Measurements from ENCODE around the gene BICDL1. TPM values are rescaled to one million over a fixed set of nuclear protein-coding genes. Genes with fewer than 3 reads are reported as not detected.

Gene BICDL1
- total RNA-seq, 1 experiment from 2014 or later: 22.2 TPM

DNA sequence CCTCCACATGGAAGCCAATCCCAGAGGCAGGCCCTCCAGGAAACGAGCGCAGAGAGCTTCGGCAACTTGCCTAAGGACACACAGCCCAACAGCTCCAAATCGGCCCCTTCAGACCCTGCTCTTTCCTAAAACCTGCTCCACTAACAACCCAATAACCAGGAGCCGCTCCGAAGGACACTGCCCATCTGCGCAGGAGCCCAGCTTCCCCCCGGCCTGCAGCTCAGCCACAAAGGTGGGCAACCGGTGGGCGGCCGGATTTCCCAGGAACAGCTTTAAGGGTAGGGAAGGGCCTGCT, 114.0 kb downstream of the BICDL1 start:
- DNase-seq (ENCODE audit: low read depth, low spot score) (no peak), ATAC-seq (no peak)
- in situ Hi-C loops (cut with HindIII; ENCODE audit: low pct_unique_long_range_greater_than_20kb, low sequenced_read_pairs) (no loop called here), intact Hi-C loops (cut with micrococcal nuclease; ENCODE audit: unreplicated experiment) (no loop called here)
- no TSS peak for BruUV-seq (replicated peaks)
- ChIA-PET POLR2A (no interaction called here), CTCF (no interaction called here)
- TF ChIP-seq, protein P1, sequence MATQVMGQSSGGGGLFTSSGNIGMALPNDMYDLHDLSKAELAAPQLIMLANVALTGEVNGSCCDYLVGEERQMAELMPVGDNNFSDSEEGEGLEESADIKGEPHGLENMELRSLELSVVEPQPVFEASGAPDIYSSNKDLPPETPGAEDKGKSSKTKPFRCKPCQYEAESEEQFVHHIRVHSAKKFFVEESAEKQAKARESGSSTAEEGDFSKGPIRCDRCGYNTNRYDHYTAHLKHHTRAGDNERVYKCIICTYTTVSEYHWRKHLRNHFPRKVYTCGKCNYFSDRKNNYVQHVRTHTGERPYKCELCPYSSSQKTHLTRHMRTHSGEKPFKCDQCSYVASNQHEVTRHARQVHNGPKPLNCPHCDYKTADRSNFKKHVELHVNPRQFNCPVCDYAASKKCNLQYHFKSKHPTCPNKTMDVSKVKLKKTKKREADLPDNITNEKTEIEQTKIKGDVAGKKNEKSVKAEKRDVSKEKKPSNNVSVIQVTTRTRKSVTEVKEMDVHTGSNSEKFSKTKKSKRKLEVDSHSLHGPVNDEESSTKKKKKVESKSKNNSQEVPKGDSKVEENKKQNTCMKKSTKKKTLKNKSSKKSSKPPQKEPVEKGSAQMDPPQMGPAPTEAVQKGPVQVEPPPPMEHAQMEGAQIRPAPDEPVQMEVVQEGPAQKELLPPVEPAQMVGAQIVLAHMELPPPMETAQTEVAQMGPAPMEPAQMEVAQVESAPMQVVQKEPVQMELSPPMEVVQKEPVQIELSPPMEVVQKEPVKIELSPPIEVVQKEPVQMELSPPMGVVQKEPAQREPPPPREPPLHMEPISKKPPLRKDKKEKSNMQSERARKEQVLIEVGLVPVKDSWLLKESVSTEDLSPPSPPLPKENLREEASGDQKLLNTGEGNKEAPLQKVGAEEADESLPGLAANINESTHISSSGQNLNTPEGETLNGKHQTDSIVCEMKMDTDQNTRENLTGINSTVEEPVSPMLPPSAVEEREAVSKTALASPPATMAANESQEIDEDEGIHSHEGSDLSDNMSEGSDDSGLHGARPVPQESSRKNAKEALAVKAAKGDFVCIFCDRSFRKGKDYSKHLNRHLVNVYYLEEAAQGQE (IDR thresholded peaks at IDR 0.05; ENCODE audit: insufficient read depth in 1 of 2, low read depth in 2 of 2, low read length in 1 of 2): no peak
- TF ChIP-seq TCF7L2 (IDR thresholded peaks at IDR 0.05; ENCODE audit: low read depth, low read length) (no peak), SIN3A (IDR thresholded peaks at IDR 0.05; ENCODE audit: borderline replicate concordance, insufficient read depth, low read depth, low read length) (no peak), POLR2AphosphoS5 (IDR thresholded peaks at IDR 0.05; ENCODE audit: low read depth, low read length) (no peak)
- TF ChIP-seq, protein P2, sequence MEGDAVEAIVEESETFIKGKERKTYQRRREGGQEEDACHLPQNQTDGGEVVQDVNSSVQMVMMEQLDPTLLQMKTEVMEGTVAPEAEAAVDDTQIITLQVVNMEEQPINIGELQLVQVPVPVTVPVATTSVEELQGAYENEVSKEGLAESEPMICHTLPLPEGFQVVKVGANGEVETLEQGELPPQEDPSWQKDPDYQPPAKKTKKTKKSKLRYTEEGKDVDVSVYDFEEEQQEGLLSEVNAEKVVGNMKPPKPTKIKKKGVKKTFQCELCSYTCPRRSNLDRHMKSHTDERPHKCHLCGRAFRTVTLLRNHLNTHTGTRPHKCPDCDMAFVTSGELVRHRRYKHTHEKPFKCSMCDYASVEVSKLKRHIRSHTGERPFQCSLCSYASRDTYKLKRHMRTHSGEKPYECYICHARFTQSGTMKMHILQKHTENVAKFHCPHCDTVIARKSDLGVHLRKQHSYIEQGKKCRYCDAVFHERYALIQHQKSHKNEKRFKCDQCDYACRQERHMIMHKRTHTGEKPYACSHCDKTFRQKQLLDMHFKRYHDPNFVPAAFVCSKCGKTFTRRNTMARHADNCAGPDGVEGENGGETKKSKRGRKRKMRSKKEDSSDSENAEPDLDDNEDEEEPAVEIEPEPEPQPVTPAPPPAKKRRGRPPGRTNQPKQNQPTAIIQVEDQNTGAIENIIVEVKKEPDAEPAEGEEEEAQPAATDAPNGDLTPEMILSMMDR (IDR thresholded peaks at IDR 0.05): no peak
- Histone ChIP-seq H3K4me3 (ENCODE audit: low read depth in 2 of 2, low read length in 2 of 2) (no peak overlapping the region), H3K36me3 (ENCODE audit: control insufficient read depth, insufficient read depth, low read length) (no peaks in the 10 kb centered on the region; the same call in 1 of the 2 replicates), H3K27ac (ENCODE audit: low read length) (no peak overlapping the region), H3K9me3 (ENCODE audit: control insufficient read depth, insufficient read depth, low read depth, low read length) (no peaks in the 10 kb centered on the region), H3K27me3 (ENCODE audit: control insufficient read depth, insufficient read depth, low read length) (no peaks in the 10 kb centered on the region), H3K4me1 (ENCODE audit: control insufficient read depth, insufficient read depth, low read length) (no peaks in the 10 kb centered on the region)

DNA sequence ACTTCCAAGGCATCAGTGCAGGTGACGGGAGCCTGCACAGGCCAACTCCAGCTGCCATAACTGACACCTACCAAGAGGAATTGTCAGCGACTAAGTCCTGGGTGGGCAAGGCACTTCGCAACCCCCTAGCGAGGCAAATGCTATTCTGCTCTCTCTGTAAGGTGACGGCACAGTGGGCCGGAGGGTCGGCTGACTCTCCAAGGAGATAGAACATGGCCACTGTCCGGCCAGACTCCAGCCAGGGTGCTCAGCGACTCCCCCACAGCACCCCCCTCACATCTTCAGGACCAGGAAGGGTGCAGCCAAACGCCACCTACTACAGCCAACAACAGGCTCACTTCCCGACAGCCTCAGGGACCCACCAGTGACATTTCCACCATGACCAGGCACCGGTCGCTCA, 114.3 kb downstream of the BICDL1 start:
- Histone ChIP-seq H3K9me3 (ENCODE audit: control insufficient read depth, insufficient read depth, low read depth, low read length) (no peaks in the 10 kb centered on the region), H3K27ac (ENCODE audit: low read length) (no peak overlapping the region), H3K4me1 (ENCODE audit: control insufficient read depth, insufficient read depth, low read length) (no peaks in the 10 kb centered on the region), H3K36me3 (ENCODE audit: control insufficient read depth, insufficient read depth, low read length) (no peaks in the 10 kb centered on the region; the same call in 1 of the 2 replicates), H3K27me3 (ENCODE audit: control insufficient read depth, insufficient read depth, low read length) (no peaks in the 10 kb centered on the region), H3K4me3 (ENCODE audit: low read depth in 2 of 2, low read length in 2 of 2) (no peak overlapping the region)
- intact Hi-C loops (cut with micrococcal nuclease; ENCODE audit: unreplicated experiment) (no loop called here), in situ Hi-C loops (cut with HindIII; ENCODE audit: low pct_unique_long_range_greater_than_20kb, low sequenced_read_pairs) (no loop called here)
- ATAC-seq (no peak), DNase-seq (ENCODE audit: low read depth, low spot score) (no peak)
- ChIA-PET CTCF (no interaction called here), POLR2A (no interaction called here)
- BruUV-seq (replicated peaks): no TSS peak
- no peak for TF ChIP-seq POLR2AphosphoS5 (IDR thresholded peaks at IDR 0.05; ENCODE audit: low read depth, low read length)
- TF ChIP-seq, protein P1 (IDR thresholded peaks at IDR 0.05; ENCODE audit: insufficient read depth in 1 of 2, low read depth in 2 of 2, low read length in 1 of 2): no peak
- TF ChIP-seq, protein P2 (IDR thresholded peaks at IDR 0.05): no peak
- no peak for TF ChIP-seq TCF7L2 (IDR thresholded peaks at IDR 0.05; ENCODE audit: low read depth, low read length)
- TF ChIP-seq SIN3A (IDR thresholded peaks at IDR 0.05; ENCODE audit: borderline replicate concordance, insufficient read depth, low read depth, low read length): no peak

Measured in Panc1 (cell line).